ENCODE results near the gene GLIS1.

Gene GLIS1

GRCh38 chr1:53717025-53717804, 21.7 kb downstream of the GLIS1 start:
- Histone ChIP-seq H2AFZ (ENCODE audit: low read depth, low read length) (no peak overlapping the region), H3K27ac (ENCODE audit: low read length) (no peak overlapping the region), H3K4me1 (ENCODE audit: insufficient read depth, low read length) (no peaks in the 10 kb centered on the region), H3K9ac (ENCODE audit: low read depth, low read length) (no peak overlapping the region), H3K27me3 (ENCODE audit: insufficient read depth, low read length, poor library complexity) (no peaks in the 10 kb centered on the region), H3K4me3 (ENCODE audit: low read depth in 1 of 2, low read length in 2 of 2) (no peak overlapping the region), H3K4me2 (ENCODE audit: insufficient read depth, low read length) (no peak overlapping the region), H3K36me3 (ENCODE audit: insufficient read depth, low read length) (no peaks in the 10 kb centered on the region), H4K20me1 (ENCODE audit: insufficient read depth, low read length) (no peaks in the 10 kb centered on the region; the same call in 1 of the 2 replicates), H3K9me3 (ENCODE audit: insufficient read depth, low read length, severe bottlenecking) (no peaks in the 10 kb centered on the region), H3K79me2 (ENCODE audit: insufficient read depth, low read length) (no peaks in the 10 kb centered on the region)
- ATAC-seq (ENCODE audit: insufficient read depth, low read depth) (no peak), DNase-seq (no peak)
- TF ChIP-seq CTCF (IDR thresholded peaks at IDR 0.05; ENCODE audit: borderline replicate concordance, extremely low read depth, low read length, poor library complexity, severe bottlenecking) (no peak), EZH2 (IDR thresholded peaks at IDR 0.05; ENCODE audit: borderline replicate concordance, low read depth, low read length, severe bottlenecking) (no peak)

- no peak overlapping the region for H3K9ac ChIP-seq (ENCODE audit: low read depth, low read length)
- H3K4me2 ChIP-seq (ENCODE audit: insufficient read depth, low read length), result no peak overlapping the region
- DNase-seq (no peak), ATAC-seq (ENCODE audit: insufficient read depth, low read depth) (no peak)
- TF ChIP-seq EZH2 (IDR thresholded peaks at IDR 0.05; ENCODE audit: borderline replicate concordance, low read depth, low read length, severe bottlenecking) (no peak), CTCF (IDR thresholded peaks at IDR 0.05; ENCODE audit: borderline replicate concordance, extremely low read depth, low read length, poor library complexity, severe bottlenecking) (no peak)
- no peaks in the 10 kb centered on the region for H3K79me2 ChIP-seq (ENCODE audit: insufficient read depth, low read length)
- no peaks in the 10 kb centered on the region for H3K4me1 ChIP-seq (ENCODE audit: insufficient read depth, low read length)
- H3K27me3 ChIP-seq (ENCODE audit: insufficient read depth, low read length, poor library complexity), result no peaks in the 10 kb centered on the region
- H3K9me3 ChIP-seq (ENCODE audit: insufficient read depth, low read length, severe bottlenecking), result no peaks in the 10 kb centered on the region
- no peaks in the 10 kb centered on the region; the same call in 1 of the 2 replicates for H4K20me1 ChIP-seq (ENCODE audit: insufficient read depth, low read length)
- no peak overlapping the region for H2AFZ ChIP-seq (ENCODE audit: low read depth, low read length)
- H3K36me3 ChIP-seq (ENCODE audit: insufficient read depth, low read length), result no peaks in the 10 kb centered on the region
- H3K4me3 ChIP-seq (ENCODE audit: low read depth in 1 of 2, low read length in 2 of 2), result no peak overlapping the region
- no peak overlapping the region for H3K27ac ChIP-seq (ENCODE audit: low read length)
These were observed 22.8 kb downstream of the GLIS1 start for GRCh38 chr1:53716150-53716549.

- H3K9ac ChIP-seq (ENCODE audit: low read depth, low read length), result no peak overlapping the region
- no peaks in the 10 kb centered on the region for H3K27me3 ChIP-seq (ENCODE audit: insufficient read depth, low read length, poor library complexity)
- no peak overlapping the region for H2AFZ ChIP-seq (ENCODE audit: low read depth, low read length)
- H3K79me2 ChIP-seq (ENCODE audit: insufficient read depth, low read length), result no peaks in the 10 kb centered on the region
- peak; percentile 57 for TF ChIP-seq CTCF (IDR thresholded peaks at IDR 0.05; ENCODE audit: borderline replicate concordance, extremely low read depth, low read length, poor library complexity, severe bottlenecking)
- TF ChIP-seq EZH2 (IDR thresholded peaks at IDR 0.05; ENCODE audit: borderline replicate concordance, low read depth, low read length, severe bottlenecking), result no peak
- no peak overlapping the region for H3K4me3 ChIP-seq (ENCODE audit: low read depth in 1 of 2, low read length in 2 of 2)
- H3K4me1 ChIP-seq (ENCODE audit: insufficient read depth, low read length), result no peaks in the 10 kb centered on the region
- DNase-seq (peak; percentile 18), ATAC-seq (ENCODE audit: insufficient read depth, low read depth) (peak; percentile 58)
- H3K9me3 ChIP-seq (ENCODE audit: insufficient read depth, low read length, severe bottlenecking), result no peaks in the 10 kb centered on the region
- H3K36me3 ChIP-seq (ENCODE audit: insufficient read depth, low read length), result no peaks in the 10 kb centered on the region
- no peak overlapping the region for H3K27ac ChIP-seq (ENCODE audit: low read length)
- no peak overlapping the region for H3K4me2 ChIP-seq (ENCODE audit: insufficient read depth, low read length)
- H4K20me1 ChIP-seq (ENCODE audit: insufficient read depth, low read length), result no peaks in the 10 kb centered on the region; the same call in 1 of the 2 replicates
These were observed 23.5 kb downstream of the GLIS1 start for GRCh38 chr1:53715478-53715877.

Measured in DND-41 (cell line).